GM12878 (cell line): ENCODE data around the gene C12orf43. TPM values are rescaled to one million over a fixed set of nuclear protein-coding genes. Genes with fewer than 3 reads are reported as not detected.

ENCODE experiments used
- CBFB ChIP-seq: IDR thresholded peaks from 2 replicates; pipeline ENCODE4 v1.6.1; 2016; ENCODE audit warnings: antibody characterized with exemption, low read depth
- CHD4 ChIP-seq: fragments of 200-600 bp; sonication (generic); IDR thresholded peaks from 2 replicates; pipeline ENCODE4 v1.6.1; 2016; ENCODE audit warnings: mild to moderate bottlenecking
- EED ChIP-seq: sonication (generic); IDR thresholded peaks from 2 replicates; pipeline ENCODE4 v1.6.1; 2016; ENCODE audit warnings: antibody characterized with exemption, low read depth
- ELK1 ChIP-seq: IDR thresholded peaks from 2 replicates; pipeline ENCODE4 v1.6.1; 2012; ENCODE audit warnings: low read depth, low read length, improper control_type of control experiment
- FOXK2 ChIP-seq: fragments of 450-650 bp; IDR thresholded peaks from 2 replicates; pipeline ENCODE4 v1.6.1; 2017; ENCODE audit warnings: mild to moderate bottlenecking, moderate library complexity
- HDAC2 ChIP-seq: fragments of 200-600 bp; sonication (generic); IDR thresholded peaks from 2 replicates; pipeline ENCODE4 v1.6.1; 2017
- KDM1A ChIP-seq: fragments of 200-600 bp; sonication (generic); IDR thresholded peaks from 2 replicates; pipeline ENCODE4 v1.6.1; 2016; ENCODE audit warnings: borderline replicate concordance
- KLF5 ChIP-seq: fragments of 450-650 bp; IDR thresholded peaks from 2 replicates; pipeline ENCODE4 v1.6.1; 2014; ENCODE audit warnings: mild to moderate bottlenecking; ENCODE audit not compliant: partially characterized antibody
- MTA2 ChIP-seq: fragments of 450-650 bp; IDR thresholded peaks from 2 replicates; pipeline ENCODE4 v1.6.1; 2016; ENCODE audit warnings: low read depth, mild to moderate bottlenecking, moderate library complexity
- NFYB ChIP-seq: IDR thresholded peaks from 2 replicates; pipeline ENCODE4 v1.6.1; 2011; ENCODE audit warnings: low read depth, mild to moderate bottlenecking, low read length, improper control_type of control experiment, moderate library complexity; ENCODE audit not compliant: insufficient read depth
- PAX5 ChIP-seq: IDR thresholded peaks from 2 replicates; pipeline ENCODE4 v1.6.1; 2011; ENCODE audit warnings: low read depth, low read length, borderline replicate concordance
- SUPT20H ChIP-seq: IDR thresholded peaks from 2 replicates; pipeline ENCODE4 v1.6.1; 2011; ENCODE audit warnings: low read depth, mild to moderate bottlenecking, low read length, moderate library complexity, borderline replicate concordance; ENCODE audit not compliant: control insufficient read depth
- TCF12 ChIP-seq: IDR thresholded peaks from 2 replicates; pipeline ENCODE4 v1.6.1; 2011; ENCODE audit warnings: low read depth, mild to moderate bottlenecking, low read length
- ZNF24 ChIP-seq: fragments of 450-650 bp; IDR thresholded peaks from 2 replicates; pipeline ENCODE4 v1.6.1; 2017; ENCODE audit warnings: antibody characterized with exemption, mild to moderate bottlenecking
- ZNF687 ChIP-seq: fragments of 450-650 bp; IDR thresholded peaks from 2 replicates; pipeline ENCODE4 v1.6.1; 2017; ENCODE audit warnings: mild to moderate bottlenecking, moderate library complexity
- polyA plus RNA-seq, 11 experiments: library from polyadenylated mRNA; depleted of rRNA in 4 of 11; unstranded in 6 of 11; stranded (reverse) in 5 of 11; fragments of >200 nt; fragmentation: Nextera tagmentation in 4 of 11; fragmentation: Illumina TruSeq in 1 of 11; extraction: Ambion mirVana in 4 of 11; extraction: Trizol in 1 of 11; gene quantifications; 1 replicate in 1 of 11; 2 replicates in 10 of 11; pipeline versions ENCODE4 v1.2.1 to v1.2.3, GENCODE V29; 2011 to 2016; ENCODE audit warnings: inconsistent platforms in 2 of 11, missing spikeins in 2 of 11, low read depth in 1 of 11
- total RNA-seq, 4 experiments: library from RNA; depleted of rRNA in 3 of 4; stranded (reverse); fragments of >200 nt in 3 of 4; fragmentation: Illumina TruSeq in 1 of 4; extraction: Trizol in 1 of 4; gene quantifications; 2 replicates each; pipeline versions ENCODE4 v1.2.1 to v1.2.3, GENCODE V29; 2013 to 2021

The C12orf43 gene
- total and polyA plus RNA-seq, 10 of the 15 experiments (the other 5 are each of a cell fraction or from before 2014, with no cell fraction given): 7.5 to 30.8 (median 21.3) TPM

GRCh38 chr12:120982659-120983058 lies 33.6 kb downstream of the C12orf43 start (continued):
- no peak for TF ChIP-seq TCF12
- TF ChIP-seq ZNF24: no peak
- no peak for TF ChIP-seq HDAC2
- TF ChIP-seq CBFB: no peak
- TF ChIP-seq ZNF687: no peak
- TF ChIP-seq KDM1A: no peak
- TF ChIP-seq PAX5: no peak
- no peak for TF ChIP-seq SUPT20H
- no peak for TF ChIP-seq FOXK2
- no peak for TF ChIP-seq ELK1
- TF ChIP-seq NFYB: no peak
- no peak for TF ChIP-seq MTA2
- no peak for TF ChIP-seq EED
- TF ChIP-seq CHD4: no peak
- TF ChIP-seq KLF5: no peak
